ENCODE results near the gene ALPP. TPM values are rescaled to one million over a fixed set of nuclear protein-coding genes. Genes with fewer than 3 reads are reported as not detected.
"Not testable (repeated sequence)": the region's sequence is repeated elsewhere in the genome, so short reads cannot be mapped to it uniquely, and the experiment has no call there.

ALPP gene
- total RNA-seq, 2 donors from 2014 or later: 0.11 to 0.37 TPM

GRCh38 chr2:232376260-232376659 is 2.3 kb upstream of the ALPP start:
- Histone ChIP-seq H3K9me3 (no peaks in the 10 kb centered on the region), H3K27me3 (no peaks in the 10 kb centered on the region), H3K9ac (ENCODE audit: low read depth in 2 of 2, low read length in 2 of 2) (no peak overlapping the region), H3K4me3 (no peak overlapping the region), H3K36me3 (no peaks in the 10 kb centered on the region), H3K4me1 (no peaks in the 10 kb centered on the region), H3K27ac (no peak overlapping the region)
- TF ChIP-seq CTCF (IDR thresholded peaks at IDR 0.05): no peak
- intact Hi-C loops (cut with DNase I): no loop called here
- DNase-seq: no peak

GRCh38 chr2:232376713-232377112 is 1.8 kb upstream of the ALPP start:
- Histone ChIP-seq H3K4me1 (no peaks in the 10 kb centered on the region), H3K9ac (ENCODE audit: low read depth in 2 of 2, low read length in 2 of 2) (no peak overlapping the region), H3K9me3 (no peaks in the 10 kb centered on the region), H3K4me3 (no peak overlapping the region), H3K36me3 (no peaks in the 10 kb centered on the region), H3K27me3 (peaks cover 2% of the 10 kb centered on the region), H3K27ac (no peak overlapping the region)
- intact Hi-C loops (cut with DNase I): no loop called here
- DNase-seq: no peak
- TF ChIP-seq CTCF (IDR thresholded peaks at IDR 0.05): no peak

- Histone ChIP-seq H3K9ac (ENCODE audit: low read depth in 2 of 2, low read length in 2 of 2) (no peak overlapping the region), H3K4me1 (no peaks in the 10 kb centered on the region), H3K4me3 (no peak overlapping the region), H3K27me3 (peaks cover 8% of the 10 kb centered on the region), H3K36me3 (no peaks in the 10 kb centered on the region), H3K27ac (no peak overlapping the region), H3K9me3 (no peaks in the 10 kb centered on the region)
- intact Hi-C loops (cut with DNase I): no loop called here
- TF ChIP-seq CTCF (IDR thresholded peaks at IDR 0.05): no peak
- no peak for DNase-seq
These were observed 1.2 kb upstream of the ALPP start for GRCh38 chr2:232377319-232377718.

GRCh38 chr2:232377841-232378734 is 463 bp upstream of the ALPP start:
- Histone ChIP-seq H3K27ac (no peak overlapping the region), H3K4me3 (no peak overlapping the region), H3K9me3 (no peaks in the 10 kb centered on the region), H3K36me3 (no peaks in the 10 kb centered on the region), H3K9ac (ENCODE audit: low read depth in 2 of 2, low read length in 2 of 2) (no peak overlapping the region), H3K27me3 (peaks cover 8% of the 10 kb centered on the region), H3K4me1 (no peaks in the 10 kb centered on the region)
- intact Hi-C loops (cut with DNase I): no loop called here
- no peak for DNase-seq
- TF ChIP-seq CTCF (IDR thresholded peaks at IDR 0.05): no peak

GRCh38 chr2:232379610-232380590 is 1.3 kb downstream of the ALPP start:
- H3K36me3 ChIP-seq; H3K4me1 ChIP-seq; H3K9ac ChIP-seq (ENCODE audit: low read depth in 2 of 2, low read length in 2 of 2); H3K4me3 ChIP-seq; DNase-seq; intact Hi-C loops (cut with DNase I); H3K27ac ChIP-seq; H3K9me3 ChIP-seq: not testable (repeated sequence)
- H3K27me3 ChIP-seq: peaks cover 21% of the 10 kb centered on the region

GRCh38 chr2:232381204-232382031 is 2.9 kb downstream of the ALPP start:
- peaks cover 34% of the 10 kb centered on the region for H3K27me3 ChIP-seq
- not testable (repeated sequence) for H3K36me3 ChIP-seq, DNase-seq

More at GRCh38 chr2:232381204-232382031, 2.9 kb downstream of the ALPP start:
- H3K27ac ChIP-seq; H3K4me3 ChIP-seq; H3K4me1 ChIP-seq; H3K9me3 ChIP-seq; intact Hi-C loops (cut with DNase I); H3K9ac ChIP-seq (ENCODE audit: low read depth in 2 of 2, low read length in 2 of 2): not testable (repeated sequence)
